GM21619 (cell line): ENCODE data around the gene ARL5A.
A peak's percentile ranks its signal among the peaks of the same experiment; 100 is the strongest.
"Not testable (repeated sequence)": the region's sequence is repeated elsewhere in the genome, so short reads cannot be mapped to it uniquely, and the experiment has no call there.

ENCODE experiments used
- ATAC-seq: cut with Tn5 transposase; IDR thresholded peaks from one replicate; pipeline ENCODE4 v1.9.1; 2021; ENCODE audit not compliant: unreplicated experiment

ARL5A gene, protein sequence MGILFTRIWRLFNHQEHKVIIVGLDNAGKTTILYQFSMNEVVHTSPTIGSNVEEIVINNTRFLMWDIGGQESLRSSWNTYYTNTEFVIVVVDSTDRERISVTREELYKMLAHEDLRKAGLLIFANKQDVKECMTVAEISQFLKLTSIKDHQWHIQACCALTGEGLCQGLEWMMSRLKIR

DNA sequence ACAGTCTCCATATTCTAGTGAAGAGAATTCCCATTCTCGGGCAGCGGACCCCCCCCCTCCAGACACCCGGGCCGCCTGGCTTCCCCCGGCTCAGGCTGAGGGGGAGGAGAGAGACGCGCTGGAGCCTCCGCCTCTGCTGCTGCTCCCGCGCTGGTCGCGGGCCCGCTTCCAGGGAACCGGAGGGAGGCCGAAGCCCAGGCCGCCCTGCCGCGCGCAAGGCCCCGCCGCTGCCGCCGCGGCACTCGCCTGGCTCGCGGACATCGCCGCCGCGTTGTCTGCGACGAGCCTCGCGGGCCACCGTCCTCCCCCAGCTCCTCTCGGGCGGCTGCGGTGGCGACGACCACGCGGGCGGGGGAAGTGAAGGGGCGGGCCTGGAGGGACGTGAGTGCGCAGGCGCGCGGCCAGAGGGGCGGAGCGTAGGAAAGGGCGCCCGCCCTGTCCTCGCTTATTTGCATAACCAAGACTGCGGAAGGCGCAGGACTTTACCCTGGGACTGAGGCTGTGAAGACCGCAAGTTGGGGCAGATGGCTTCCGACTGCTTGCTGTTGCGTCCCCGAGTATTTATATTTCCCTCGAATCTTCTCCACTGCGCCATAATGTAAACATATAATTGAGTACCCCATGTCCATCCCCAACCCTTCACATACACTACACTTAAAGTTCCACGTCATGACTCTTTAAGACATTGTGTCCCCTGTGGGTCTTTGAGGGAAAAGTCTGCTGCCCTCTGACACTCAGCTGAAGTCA lies at the start of gene ARL5A:
TSS of gene ARL5A (minus strand) at position 279 of the 747 bp plus-strand sequence. CDS start at position 34, 245 bp downstream.
- peak; percentile 95 for ATAC-seq

DNA sequence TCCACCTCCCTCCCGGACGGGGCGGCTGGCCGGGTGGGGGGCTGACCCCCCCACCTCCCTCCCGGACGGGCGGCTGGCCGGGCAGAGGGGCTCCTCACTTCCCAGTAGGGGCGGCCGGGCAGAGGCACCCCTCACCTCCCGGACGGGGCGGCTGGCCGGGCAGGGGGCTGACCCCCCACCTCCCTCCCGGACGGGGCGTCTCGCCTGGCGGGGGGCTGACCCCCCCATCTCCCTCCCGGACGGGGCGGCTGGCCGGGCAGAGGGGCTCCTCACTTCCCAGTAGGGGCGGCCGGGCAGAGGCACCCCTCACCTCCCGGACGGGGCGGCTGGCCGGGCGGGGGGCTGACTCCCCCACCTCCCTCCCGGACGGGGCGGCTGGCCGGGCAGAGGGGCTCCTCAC lies 47.4 kb upstream of the ARL5A start:
- not testable (repeated sequence) for ATAC-seq

DNA sequence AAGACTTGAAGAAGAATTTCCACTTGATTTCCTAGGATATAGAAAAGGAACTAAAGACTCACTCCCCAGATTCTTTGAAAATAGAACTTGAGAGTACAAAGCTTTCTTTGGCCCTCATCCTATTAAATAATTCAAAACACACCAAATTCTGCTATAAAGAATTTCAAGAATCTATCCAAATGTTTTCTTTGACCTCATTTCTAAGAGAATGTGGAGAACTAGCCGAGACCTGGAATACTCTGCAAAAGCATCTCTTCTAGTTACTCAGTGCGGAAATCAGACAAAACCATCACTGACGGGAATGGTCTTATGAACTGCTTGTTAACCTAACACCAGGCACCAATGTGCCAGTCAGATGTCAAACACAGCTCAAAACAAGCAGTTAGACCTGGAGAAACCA lies 44.2 kb upstream of the ARL5A start:
- no peak for ATAC-seq

DNA sequence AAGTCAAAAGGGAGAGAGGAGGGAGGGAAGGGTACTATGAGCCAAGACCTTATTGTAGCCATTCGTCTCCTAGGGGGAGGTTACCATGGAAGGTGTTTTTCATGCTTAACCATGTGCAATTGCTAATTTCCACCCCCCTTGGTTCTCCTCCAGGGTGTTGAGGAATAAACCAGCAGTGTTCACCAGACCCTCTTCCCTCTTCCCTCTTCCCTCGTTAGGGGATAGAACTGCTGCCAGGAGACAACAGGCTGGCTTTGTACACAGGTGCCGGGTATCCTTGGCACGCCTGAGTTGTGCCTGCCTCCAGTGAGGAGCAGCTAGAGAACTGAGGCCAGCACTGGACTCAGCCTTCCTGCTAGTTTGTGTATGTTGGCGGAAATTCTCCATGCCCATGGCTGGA lies 41.1 kb upstream of the ARL5A start:
- ATAC-seq: no peak

DNA sequence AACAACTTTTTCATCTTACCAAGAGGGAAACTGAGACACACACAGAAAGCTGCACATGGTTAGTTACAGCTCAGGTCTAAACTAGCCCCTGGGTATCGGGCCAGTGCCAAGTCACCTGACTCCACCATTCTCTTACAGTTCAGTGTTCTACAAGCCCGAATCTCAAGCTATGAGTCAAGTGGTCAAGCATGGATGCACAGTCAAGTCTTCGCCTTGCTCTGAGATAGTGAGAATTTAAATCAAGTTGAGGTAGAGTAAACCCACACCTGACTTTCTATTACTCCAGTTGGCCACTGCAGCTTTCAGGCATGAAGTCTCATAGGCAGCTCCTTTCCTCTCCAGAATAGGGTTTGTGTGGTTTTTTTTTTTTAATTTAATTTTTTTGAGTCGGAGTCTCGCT lies 34.5 kb upstream of the ARL5A start:
- ATAC-seq: peak; percentile 99

DNA sequence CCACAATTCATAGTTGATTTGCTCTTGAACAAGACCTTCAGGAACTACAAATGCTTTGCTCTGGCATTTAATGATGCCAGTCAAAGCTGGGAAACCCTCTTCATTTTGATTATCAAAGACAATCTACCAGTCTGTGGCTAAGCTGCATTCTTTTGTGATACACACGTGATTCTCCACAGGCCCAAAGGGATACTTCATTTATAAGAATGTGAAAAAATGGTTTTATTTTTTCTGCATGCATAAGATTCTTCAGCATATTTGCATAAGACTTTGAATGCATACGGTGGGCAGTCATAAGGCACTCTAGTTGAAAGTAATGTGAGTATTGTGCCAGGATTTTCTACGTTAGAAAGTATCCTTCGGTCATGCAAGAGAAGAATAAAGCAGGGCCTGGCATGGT lies 33.0 kb upstream of the ARL5A start:
- ATAC-seq: no peak

DNA sequence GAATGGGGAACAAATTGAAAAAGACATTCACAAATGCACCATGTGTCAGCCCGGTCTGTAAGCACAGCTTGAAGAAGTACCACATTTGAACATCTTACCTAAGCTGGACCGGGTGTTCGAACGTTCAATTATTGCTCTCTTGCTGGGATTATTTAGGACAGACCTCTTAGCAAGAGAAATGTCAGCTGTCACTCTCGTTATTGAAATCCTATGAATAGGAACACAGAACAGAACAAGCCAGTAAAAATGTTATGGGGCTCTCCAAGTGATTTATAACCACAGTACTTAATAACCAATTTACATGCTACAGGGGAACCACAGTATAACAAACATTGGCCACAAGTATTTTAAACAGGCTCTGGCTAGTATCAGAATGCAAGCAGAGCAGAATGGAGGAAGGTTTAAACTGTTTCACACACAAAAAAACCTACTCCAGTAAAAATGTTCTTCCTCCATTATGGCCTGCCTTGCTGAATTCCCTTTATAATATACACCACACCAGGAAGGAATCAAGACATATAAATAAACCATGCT lies 32.5 kb upstream of the ARL5A start:
- no peak for ATAC-seq

DNA sequence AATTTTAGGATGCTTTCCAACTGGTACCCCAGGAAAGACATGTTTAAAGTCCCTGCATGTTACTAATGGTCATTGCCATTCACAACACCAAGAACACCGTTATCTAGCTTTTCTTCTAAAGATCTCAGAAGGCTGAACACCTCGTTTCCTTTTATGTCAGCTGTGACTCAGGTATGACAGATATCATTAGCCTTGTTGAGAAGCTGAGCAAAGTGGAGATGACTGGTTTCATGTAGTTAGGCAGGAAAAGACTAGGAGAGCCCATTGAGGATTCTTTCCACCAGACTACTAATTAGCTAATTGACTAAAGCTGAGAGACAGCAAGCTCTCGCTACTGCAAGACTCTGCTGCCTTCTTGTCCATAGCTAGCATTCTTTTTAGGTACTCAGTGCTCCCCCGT lies 32.0 kb upstream of the ARL5A start:
- no peak for ATAC-seq

DNA sequence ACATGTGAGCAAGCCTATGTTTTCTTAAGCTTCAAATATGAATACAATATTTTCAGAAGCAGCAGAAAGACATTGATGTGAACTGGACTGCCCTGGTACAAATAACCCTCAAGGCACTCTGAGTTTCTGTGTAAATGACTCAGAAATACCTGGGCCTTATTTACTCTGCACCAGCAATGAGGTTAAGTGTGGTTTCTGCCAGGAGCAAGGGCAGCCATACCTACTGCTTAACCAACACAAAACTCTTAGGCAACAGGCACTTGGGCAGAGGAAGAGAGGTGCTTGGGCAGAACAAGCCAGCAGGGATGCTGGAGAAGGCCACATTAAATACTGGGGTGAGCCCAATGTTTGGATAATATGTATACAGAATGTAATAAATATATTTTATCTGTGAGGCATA lies 29.4 kb upstream of the ARL5A start:
- ATAC-seq: no peak

DNA sequence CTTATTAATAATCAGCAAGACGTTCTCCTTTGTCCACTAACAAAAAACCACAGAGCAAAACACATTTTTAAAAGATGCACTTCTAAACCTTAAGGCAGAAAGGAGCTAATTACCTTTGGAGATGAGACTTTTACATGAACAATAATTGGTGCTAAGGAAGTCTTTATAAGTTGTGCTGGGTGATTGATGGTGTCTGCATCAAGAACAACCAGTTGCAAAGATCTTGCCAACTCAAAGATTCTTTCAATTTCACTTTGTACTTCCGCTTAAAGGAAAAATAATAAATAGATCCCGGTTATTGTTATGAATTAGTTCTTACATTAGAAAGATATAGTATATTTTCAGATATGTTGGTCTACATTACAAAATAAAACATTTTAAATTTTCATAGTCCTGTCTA lies 26.9 kb upstream of the ARL5A start:
- ATAC-seq: no peak

DNA sequence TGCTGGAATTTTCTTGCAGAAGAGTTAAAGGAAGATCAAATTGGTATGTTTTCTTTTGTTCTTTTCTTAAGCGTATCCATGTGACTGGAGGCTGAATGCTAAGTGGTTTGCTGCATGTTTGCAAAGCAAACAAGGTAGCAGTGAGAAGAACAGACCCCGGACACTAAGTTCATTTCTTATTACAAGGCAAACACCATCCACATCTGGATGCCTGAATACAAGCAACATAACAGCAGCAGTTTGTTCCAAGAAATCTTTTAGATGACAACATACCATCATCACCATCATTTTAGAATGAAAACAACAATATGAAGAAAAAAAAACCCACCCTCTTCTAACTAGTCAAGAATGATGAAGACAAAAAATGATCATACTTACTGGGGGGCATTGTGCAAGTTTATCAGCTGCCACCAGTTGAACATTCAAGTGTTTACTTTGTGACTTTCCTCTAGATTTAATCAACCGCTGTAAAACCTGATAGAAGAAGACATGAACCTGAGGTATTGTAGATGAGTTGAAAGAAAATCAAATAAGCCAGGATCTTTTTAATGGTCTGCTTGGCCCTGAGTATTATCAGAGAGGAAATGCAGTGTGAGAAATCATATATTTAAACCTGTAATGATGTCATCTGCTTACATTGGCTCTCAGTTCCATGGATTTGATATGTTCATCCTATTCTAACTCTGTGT lies 25.0 kb upstream of the ARL5A start:
- no peak for ATAC-seq

DNA sequence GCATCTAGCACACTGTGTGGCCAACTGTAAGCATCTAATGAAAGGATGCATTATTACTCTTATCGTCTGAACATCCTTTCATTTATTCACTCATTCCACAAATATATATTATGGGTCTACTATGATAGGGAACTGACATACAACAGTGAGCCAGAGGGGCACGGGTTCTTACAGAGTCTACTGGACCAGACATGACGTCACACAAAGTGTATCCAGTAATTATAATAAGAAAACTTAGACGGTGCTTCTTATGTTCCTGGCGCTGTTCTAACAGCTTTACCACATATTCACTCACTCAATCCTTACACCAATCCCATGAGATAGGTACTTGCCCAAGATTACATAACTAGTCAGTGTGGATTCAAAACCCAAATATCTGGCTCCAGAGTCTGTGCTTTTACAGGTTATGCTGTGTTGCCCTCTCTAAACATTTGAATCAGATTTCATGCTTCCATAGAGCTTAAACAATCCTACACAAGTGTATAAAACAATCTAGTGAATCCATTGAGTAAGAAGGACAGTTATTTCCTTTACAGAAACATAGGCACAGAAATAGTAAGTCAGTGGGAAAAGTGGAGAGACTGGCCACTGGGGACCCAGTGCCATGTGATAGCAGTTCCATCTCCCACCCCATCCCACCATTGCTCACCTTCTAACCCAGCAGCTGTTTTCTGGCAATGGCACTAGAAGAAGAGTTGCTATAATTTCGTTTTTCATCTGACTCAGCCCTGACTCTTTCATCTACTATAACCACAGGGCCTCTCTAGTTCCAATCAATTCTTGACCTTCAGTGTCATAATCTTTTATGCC lies 24.2 kb upstream of the ARL5A start:
- peak; percentile 42 for ATAC-seq

DNA sequence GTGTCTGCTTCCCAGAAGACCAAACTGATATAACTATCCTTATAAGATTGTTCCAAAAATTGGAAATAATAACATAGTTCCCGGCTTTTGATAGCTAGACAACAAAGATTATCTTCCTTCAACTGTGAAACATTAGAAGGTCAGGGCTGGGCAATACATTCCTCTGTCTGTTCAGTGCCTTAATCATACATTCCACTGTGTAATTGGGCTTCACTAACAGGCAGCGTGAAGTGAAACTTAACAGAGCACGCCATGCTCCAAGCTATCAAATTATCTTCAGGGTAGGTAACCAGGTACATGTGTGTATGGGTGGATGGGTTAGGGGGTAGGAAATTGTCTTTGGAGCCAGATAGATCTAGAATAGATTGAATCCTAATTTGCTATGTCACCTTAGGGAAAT lies 23.5 kb upstream of the ARL5A start:
- no peak for ATAC-seq

DNA sequence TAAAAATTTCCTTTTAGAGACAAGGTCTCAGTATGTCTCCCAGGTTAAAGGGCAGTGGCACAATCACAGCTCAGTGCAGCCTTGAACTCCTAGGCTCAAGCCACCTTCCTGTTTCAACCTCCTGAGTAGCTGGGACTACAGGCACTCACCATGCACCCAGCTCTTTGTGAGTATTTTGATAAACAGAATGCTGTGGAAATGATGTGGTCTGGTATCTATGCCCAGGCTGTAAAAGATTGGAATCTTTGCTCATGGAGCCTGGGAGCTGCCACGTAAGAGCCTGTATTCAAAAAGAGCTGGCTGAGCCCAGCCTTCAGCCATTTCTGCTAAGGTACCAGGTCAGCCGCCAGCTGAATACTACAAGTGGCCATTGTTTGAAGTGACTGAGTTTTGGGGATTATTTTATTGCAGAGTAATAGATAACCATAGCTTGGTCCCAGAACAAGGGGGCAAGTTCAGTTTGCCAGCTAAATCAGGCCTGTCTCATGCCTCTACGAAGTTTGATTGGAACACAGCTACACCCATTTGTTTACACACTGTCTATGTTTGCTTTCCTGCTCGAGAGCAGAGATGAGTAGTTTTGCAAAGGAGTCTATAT lies 21.3 kb upstream of the ARL5A start:
- no peak for ATAC-seq

DNA sequence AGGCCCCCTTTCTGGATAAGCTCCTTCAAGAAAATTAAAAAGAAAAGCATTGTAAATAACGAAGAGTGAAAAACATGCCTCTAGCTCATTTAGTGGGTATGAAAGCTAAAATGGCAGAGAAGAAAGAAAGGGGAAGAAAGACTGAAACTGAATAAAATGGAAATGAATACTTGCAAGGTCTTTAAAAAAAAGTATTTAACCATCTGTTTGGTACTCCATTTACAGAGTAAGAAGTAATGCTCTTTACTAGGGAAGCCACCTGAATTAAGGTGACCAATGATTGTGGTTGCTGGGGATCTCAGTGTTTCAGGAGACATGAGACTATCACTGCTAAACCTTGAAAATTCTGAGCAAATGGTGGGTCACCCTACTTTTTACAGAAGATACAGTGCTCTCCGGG lies 17.7 kb upstream of the ARL5A start:
- peak; percentile 49 for ATAC-seq

DNA sequence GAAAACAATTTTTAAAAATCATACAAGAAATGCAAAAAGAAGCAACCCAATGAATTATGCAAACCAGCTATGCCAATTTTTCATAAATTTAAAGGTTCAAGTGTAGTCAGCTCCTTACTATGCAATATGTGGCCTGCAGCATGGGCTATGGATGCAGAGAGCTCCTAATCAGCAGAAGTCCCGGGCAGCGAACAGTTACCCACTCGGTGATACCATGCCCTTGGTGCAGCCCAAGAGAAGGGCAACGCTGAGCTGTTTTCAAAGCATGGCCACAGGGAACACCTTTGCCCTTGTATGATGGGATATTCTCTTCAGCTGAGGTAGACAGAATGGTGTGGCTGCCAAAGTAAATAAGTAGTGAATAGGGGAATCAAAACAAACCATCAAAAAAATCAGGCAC lies 17.3 kb upstream of the ARL5A start:
- no peak for ATAC-seq

DNA sequence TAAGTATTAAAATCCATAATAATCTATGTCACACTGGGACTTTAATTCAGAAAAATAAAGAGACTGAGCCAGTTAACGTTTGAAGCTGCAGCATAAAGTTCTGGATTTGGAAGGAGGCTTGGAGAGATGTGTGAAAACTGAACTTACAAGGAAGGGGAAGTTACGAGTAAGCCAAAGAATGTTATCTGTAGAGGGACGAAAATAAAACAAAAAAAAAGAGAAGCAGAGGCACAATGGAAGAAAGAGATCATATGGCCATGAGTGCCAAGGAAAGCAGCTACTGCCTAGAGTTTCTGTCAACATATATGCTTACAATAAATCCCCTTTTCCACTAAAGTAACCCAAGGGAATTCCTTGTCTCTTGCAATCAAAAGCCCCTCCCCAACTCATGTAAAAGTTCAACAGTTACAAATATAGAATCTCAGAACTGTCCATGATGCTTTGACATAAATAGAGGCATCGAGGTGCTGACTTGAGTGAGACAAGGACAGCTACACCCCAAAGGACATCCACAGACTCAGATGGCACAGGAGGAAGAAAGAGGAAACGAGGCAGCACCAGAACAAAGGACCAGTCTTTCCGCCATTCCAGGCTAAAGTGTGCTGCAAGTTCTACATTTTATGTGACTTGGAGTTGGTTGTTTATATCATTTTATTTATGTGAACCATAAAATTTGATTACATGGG lies 16.1 kb upstream of the ARL5A start:
- ATAC-seq: no peak

DNA sequence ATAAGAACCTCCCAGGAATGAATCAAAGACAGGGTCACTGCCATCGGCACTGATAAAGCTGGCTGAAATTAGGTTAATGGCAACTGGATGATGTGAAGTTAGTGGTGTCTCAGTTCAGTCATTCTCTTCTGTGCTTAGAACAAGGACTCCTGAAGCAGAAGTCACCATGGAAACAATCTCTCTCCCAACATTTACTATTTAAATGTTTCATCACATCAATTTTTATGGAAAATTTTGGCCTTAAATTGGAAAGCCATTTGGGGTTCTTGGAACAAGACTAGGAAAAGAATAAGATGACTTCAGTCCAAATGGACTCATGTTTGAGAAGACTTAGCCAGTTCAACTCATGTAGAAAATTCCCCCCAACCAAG lies 15.5 kb upstream of the ARL5A start:
- ATAC-seq: no peak

DNA sequence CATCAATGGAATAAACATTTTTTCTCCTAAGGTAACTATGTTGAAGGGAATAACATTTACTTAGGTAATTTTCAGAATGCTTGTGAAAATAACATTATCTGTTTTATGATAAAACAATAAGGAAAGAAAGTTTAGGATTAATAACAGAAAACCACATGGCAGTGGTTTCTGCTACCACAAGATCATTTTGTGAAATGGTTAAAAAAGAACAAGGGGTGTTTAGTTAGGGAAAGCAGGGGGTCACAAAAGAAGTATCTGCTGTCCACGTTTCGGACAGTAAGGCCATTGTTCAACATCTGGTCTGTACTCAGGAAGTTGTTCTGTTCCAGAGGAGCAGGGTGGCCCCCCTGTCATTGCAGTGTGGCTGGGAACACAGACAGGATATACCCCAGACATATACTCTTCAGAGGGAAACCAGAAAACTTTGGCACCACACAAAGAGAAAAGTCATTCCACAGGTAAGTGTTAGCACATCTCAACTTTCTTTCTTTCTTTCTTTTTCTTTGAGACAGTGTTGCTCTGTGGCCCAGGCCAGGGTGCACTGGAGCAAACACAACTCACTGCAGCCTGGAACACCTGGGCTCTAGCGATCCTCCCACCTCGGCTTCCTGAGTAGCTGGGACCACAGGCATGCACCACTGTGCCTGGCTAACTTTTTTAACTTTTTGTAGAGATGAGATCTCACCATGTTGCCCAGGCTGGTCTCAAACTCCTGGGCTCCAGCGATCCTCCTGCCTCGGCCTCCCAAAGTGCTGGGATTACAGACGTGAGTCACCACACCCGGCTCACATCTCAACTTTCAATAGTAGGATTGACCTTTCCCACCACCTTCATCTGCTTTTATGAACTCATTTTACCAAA lies 14.8 kb upstream of the ARL5A start:
- ATAC-seq: no peak
